Natural killer cell treated with Interleukin-12 subunit alpha and Interleukin-12 subunit beta and Interleukin-15 and Interleukin-18, amount 100 ng/mL, for 72 hours (primary cell): Measurements from ENCODE around the gene ESPNL. TPM values are rescaled to one million over a fixed set of nuclear protein-coding genes. Genes with fewer than 3 reads are reported as not detected.

Source experiments
- ATAC-seq, 2 donors: fragments of 150-1000 bp; cut with Tn5 transposase in 1 of 2; sonication (Bioruptor Pico), chemical (Tn5 transposase) in 1 of 2; 2 replicates each; pipeline ENCODE4 v1.10.0; 2021
- DNase-seq: peaks from one replicate; pipeline ENCODE4 v3.0.0; 2022; ENCODE audit warnings: low spot score
- H3K27ac Mint-ChIP-seq, 2 donors: 1 replicate in 1 of 2; 2 replicates in 1 of 2; pipeline ENCODE4 v1.8.0; 2022; ENCODE audit warnings: mixed read lengths in 2 of 2, mild to moderate bottlenecking in 1 of 2, moderate library complexity in 1 of 2
- H3K27me3 Mint-ChIP-seq, 2 donors: 1 replicate in 1 of 2; 2 replicates in 1 of 2; pipeline ENCODE4 v1.8.0; 2022; ENCODE audit warnings: mixed read lengths in 2 of 2
- H3K36me3 Mint-ChIP-seq: one replicate; pipeline ENCODE4 v1.8.0; 2022; ENCODE audit warnings: mixed read lengths
- H3K4me1 Mint-ChIP-seq, 2 donors: 1 replicate in 1 of 2; 2 replicates in 1 of 2; pipeline ENCODE4 v1.8.0; 2022; ENCODE audit warnings: low read depth in 2 of 2, mixed read lengths in 2 of 2, mild to moderate bottlenecking in 1 of 2
- H3K4me3 Mint-ChIP-seq: one replicate; pipeline ENCODE4 v1.8.0; 2022; ENCODE audit warnings: mixed read lengths
- H3K9me3 Mint-ChIP-seq: 2 replicates; pipeline ENCODE4 v1.8.0; 2022; ENCODE audit warnings: mixed read lengths
- total RNA-seq, 2 donors: library from RNA; stranded (reverse); gene quantifications; one replicate each; pipeline ENCODE4 v1.2.3, GENCODE V29; 2022

The ESPNL gene
- total RNA-seq, 2 donors from 2014 or later, result 0.19 TPM; not detected in 1

GRCh38 chr2:238097988-238098871, 1.9 kb upstream of the ESPNL start:
- ATAC-seq, result peak; percentile 75 to 86
- H3K4me3 Mint-ChIP-seq, result no peak overlapping the region
- no peaks in the 10 kb centered on the region for H3K36me3 Mint-ChIP-seq
- H3K9me3 Mint-ChIP-seq, result no peaks in the 10 kb centered on the region
- no peak overlapping the region for H3K27ac Mint-ChIP-seq
- no peaks in the 10 kb centered on the region for H3K27me3 Mint-ChIP-seq
- H3K4me1 Mint-ChIP-seq, result no peaks in the 10 kb centered on the region
- no peak for DNase-seq

- no peak for DNase-seq
- Mint-ChIP-seq H3K9me3 (no peaks in the 10 kb centered on the region), H3K4me3 (no peak overlapping the region), H3K27me3 (no peaks in the 10 kb centered on the region), H3K4me1 (no peaks in the 10 kb centered on the region), H3K27ac (no peak overlapping the region), H3K36me3 (no peaks in the 10 kb centered on the region)
- ATAC-seq, result no peak
These were observed 1.0 kb upstream of the ESPNL start for GRCh38 chr2:238098901-238099713.

- Mint-ChIP-seq H3K36me3 (no peaks in the 10 kb centered on the region), H3K9me3 (no peaks in the 10 kb centered on the region), H3K4me1 (no peaks in the 10 kb centered on the region), H3K27ac (no peak overlapping the region), H3K4me3 (no peak overlapping the region), H3K27me3 (no peaks in the 10 kb centered on the region)
- no peak for ATAC-seq
- no peak for DNase-seq
These were observed 459 bp upstream of the ESPNL start for GRCh38 chr2:238099714-238100048.

- H3K4me3 Mint-ChIP-seq, result no peak overlapping the region
- H3K9me3 Mint-ChIP-seq, result no peaks in the 10 kb centered on the region
- DNase-seq, result no peak
- H3K36me3 Mint-ChIP-seq, result no peaks in the 10 kb centered on the region
- H3K27ac Mint-ChIP-seq, result no peak overlapping the region
- ATAC-seq, result no peak
- no peaks in the 10 kb centered on the region for H3K4me1 Mint-ChIP-seq
- H3K27me3 Mint-ChIP-seq, result no peaks in the 10 kb centered on the region
These were observed 956 bp downstream of the ESPNL start for GRCh38 chr2:238100821-238101771.

- H3K36me3 Mint-ChIP-seq, result no peaks in the 10 kb centered on the region
- H3K9me3 Mint-ChIP-seq, result no peaks in the 10 kb centered on the region
- H3K27me3 Mint-ChIP-seq, result no peaks in the 10 kb centered on the region
- ATAC-seq, result no peak
- no peak overlapping the region for H3K4me3 Mint-ChIP-seq
- no peaks in the 10 kb centered on the region for H3K4me1 Mint-ChIP-seq
- H3K27ac Mint-ChIP-seq, result no peak overlapping the region
- DNase-seq, result no peak
These were observed 2.0 kb downstream of the ESPNL start for GRCh38 chr2:238101891-238102841.

GRCh38 chr2:238102865-238103264, 2.7 kb downstream of the ESPNL start:
- no peak overlapping the region for H3K27ac Mint-ChIP-seq
- H3K4me3 Mint-ChIP-seq, result no peak overlapping the region
- ATAC-seq, result no peak
- peaks cover 0 to 4% of the 10 kb centered on the region in 2 donors for H3K4me1 Mint-ChIP-seq
- no peaks in the 10 kb centered on the region for H3K36me3 Mint-ChIP-seq
- no peak for DNase-seq
- H3K9me3 Mint-ChIP-seq, result no peaks in the 10 kb centered on the region
- H3K27me3 Mint-ChIP-seq, result no peaks in the 10 kb centered on the region

- Mint-ChIP-seq H3K9me3 (no peaks in the 10 kb centered on the region), H3K27ac (no peak overlapping the region), H3K27me3 (no peaks in the 10 kb centered on the region)
These were observed 3.5 kb downstream of the ESPNL start for GRCh38 chr2:238103465-238104225.

GRCh38 chr2:238104226-238104690, 4.1 kb downstream of the ESPNL start:
- DNase-seq, result no peak
- no peak for ATAC-seq
- H3K36me3 Mint-ChIP-seq, result no peaks in the 10 kb centered on the region

More at GRCh38 chr2:238103465-238104225, 3.5 kb downstream of the ESPNL start:
- Mint-ChIP-seq H3K36me3 (no peaks in the 10 kb centered on the region), H3K4me1 (peaks cover 0 to 4% of the 10 kb centered on the region in 2 donors), H3K4me3 (no peak overlapping the region)
- ATAC-seq (no peak), DNase-seq (no peak)

GRCh38 chr2:238104691-238105371, 4.7 kb downstream of the ESPNL start:
- H3K27me3 Mint-ChIP-seq, result no peaks in the 10 kb centered on the region
- no peak for ATAC-seq
- no peak for DNase-seq
- H3K36me3 Mint-ChIP-seq, result no peaks in the 10 kb centered on the region
- no peaks in the 10 kb centered on the region for H3K9me3 Mint-ChIP-seq
- no peak overlapping the region for H3K4me3 Mint-ChIP-seq
- H3K27ac Mint-ChIP-seq, result no peak overlapping the region
- H3K4me1 Mint-ChIP-seq, result peaks cover 0 to 7% of the 10 kb centered on the region in 2 donors

More at GRCh38 chr2:238104226-238104690, 4.1 kb downstream of the ESPNL start:
- no peak overlapping the region for H3K27ac Mint-ChIP-seq
- H3K9me3 Mint-ChIP-seq, result no peaks in the 10 kb centered on the region
- no peaks in the 10 kb centered on the region for H3K27me3 Mint-ChIP-seq
- no peak overlapping the region for H3K4me3 Mint-ChIP-seq
- H3K4me1 Mint-ChIP-seq, result peaks cover 0 to 4% of the 10 kb centered on the region in 2 donors

GRCh38 chr2:238105506-238106338, 5.6 kb downstream of the ESPNL start:
- Mint-ChIP-seq H3K4me1 (peaks cover 0 to 7% of the 10 kb centered on the region in 2 donors), H3K36me3 (no peaks in the 10 kb centered on the region), H3K27ac (no peak overlapping the region), H3K27me3 (no peaks in the 10 kb centered on the region), H3K9me3 (no peaks in the 10 kb centered on the region), H3K4me3 (no peak overlapping the region)
- no peak for DNase-seq
- ATAC-seq, result no peak

GRCh38 chr2:238106339-238106697, 6.2 kb downstream of the ESPNL start:
- no peak overlapping the region for H3K4me3 Mint-ChIP-seq
- peaks cover 0 to 7% of the 10 kb centered on the region in 2 donors for H3K4me1 Mint-ChIP-seq
- H3K27ac Mint-ChIP-seq, result no peak overlapping the region
- H3K27me3 Mint-ChIP-seq, result no peaks in the 10 kb centered on the region
- H3K36me3 Mint-ChIP-seq, result no peaks in the 10 kb centered on the region
- ATAC-seq (no peak), DNase-seq (no peak)
- no peaks in the 10 kb centered on the region for H3K9me3 Mint-ChIP-seq
